GM19395 (cell line): ENCODE measurements around the gene MED20.
"Not testable (repeated sequence)": the region's sequence is repeated elsewhere in the genome, so short reads cannot be mapped to it uniquely, and the experiment has no call there.

ENCODE experiments used
- ATAC-seq: cut with Tn5 transposase; IDR thresholded peaks from one replicate; pipeline ENCODE4 v1.9.1; 2021; ENCODE audit warnings: mild to moderate bottlenecking, moderate library complexity; ENCODE audit not compliant: unreplicated experiment

The MED20 gene

GRCh38 chr6:41920921-41921711 is at the start of gene MED20, which contains the start of gene BYSL:
Gene MED20, minus strand, starts transcription at chr6:41921139. Its CDS starts 121 bp downstream, at chr6:41921018.
Gene BYSL, plus strand, starts transcription at chr6:41921499. Its CDS starts 64 bp downstream, at chr6:41921563.
- peak; percentile 93 for ATAC-seq

GRCh38 chr6:41970436-41970846 is 49.5 kb upstream of the MED20 start:
- no peak for ATAC-seq

DNA sequence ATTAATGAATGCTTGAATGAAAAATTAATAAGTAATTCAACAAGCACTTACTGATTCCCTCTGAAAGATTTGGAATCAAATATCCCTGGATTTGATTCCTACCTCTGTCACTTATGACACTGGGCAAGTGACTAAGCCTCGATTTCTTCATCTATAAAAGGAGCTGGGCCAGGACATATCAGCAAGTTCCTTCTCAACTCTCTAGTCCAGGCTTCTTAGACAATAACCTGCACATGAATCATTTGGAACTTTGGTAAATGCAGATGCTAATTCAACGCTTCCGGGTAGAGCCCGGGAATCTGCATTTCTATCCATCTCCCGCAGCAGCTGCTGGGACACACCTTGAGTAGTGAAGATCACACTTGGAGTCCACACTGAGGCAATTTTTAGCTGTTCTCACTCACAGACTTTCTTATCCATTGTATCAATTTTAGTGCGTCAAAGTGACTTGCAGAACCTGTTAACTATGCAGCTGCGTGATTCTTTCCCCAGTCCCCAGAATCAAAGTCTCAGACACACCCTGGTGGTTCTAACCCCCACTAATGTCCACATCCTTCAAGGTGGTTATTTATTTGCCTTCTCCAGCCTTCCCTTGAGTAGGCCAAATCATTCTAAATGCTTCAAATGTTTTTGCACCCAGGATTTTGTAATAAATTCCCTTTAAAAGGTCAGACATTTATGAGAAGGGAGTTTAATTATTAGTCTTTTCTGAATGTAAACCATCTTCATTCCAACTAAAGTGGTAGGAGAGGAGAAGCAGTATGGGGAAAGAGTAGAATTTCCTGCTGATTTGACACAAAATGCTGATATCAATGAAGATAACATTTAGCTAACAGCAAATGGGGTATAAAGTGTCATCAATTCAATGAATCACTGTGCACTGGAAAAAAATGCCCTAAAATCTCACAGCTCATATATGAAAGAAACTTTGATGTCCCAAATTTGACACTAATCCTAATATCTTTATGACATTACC is 46.7 kb upstream of the MED20 start:
- no peak for ATAC-seq

- no peak for ATAC-seq
Measured at GRCh38 chr6:41966961-41967311, 46.0 kb upstream of the MED20 start.

DNA sequence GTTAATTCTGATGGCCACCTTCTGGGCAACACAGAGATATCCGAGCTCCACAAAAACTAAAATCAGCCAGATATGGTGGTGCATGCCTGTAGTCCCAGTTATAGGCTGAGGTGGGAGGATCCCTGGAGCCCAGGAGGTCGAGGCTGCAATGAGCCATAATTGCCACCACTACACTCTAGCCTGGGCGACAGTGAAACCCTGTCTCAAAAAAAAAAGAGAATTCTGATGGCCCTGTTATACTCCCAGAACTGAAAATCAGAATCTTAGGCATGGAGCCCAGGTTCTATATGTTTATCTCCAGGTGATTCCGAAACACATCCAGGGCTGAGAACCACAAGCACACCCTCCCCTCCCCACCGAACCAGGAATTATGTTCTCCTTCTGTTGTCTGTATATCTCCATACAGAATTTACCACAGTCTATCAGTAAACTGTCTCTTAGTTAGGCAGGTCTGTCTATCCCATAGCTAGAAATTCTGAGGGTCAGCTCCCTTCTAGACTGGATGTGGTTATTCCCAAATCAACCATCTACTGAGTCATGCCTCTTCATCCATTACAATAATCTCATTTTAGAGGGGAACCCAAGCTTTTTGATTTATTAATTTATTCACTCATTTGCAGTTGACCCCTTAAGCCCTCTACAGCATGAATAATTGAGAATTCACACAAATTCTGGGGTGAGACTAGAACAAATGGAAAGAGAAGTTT is 45.4 kb upstream of the MED20 start:
- no peak for ATAC-seq

- ATAC-seq, result no peak
Measured at GRCh38 chr6:41965429-41966213, 44.7 kb upstream of the MED20 start.

- no peak for ATAC-seq
Measured at GRCh38 chr6:41964201-41964887, 43.4 kb upstream of the MED20 start.

GRCh38 chr6:41963371-41963770 is 42.4 kb upstream of the MED20 start:
- ATAC-seq, result no peak

DNA sequence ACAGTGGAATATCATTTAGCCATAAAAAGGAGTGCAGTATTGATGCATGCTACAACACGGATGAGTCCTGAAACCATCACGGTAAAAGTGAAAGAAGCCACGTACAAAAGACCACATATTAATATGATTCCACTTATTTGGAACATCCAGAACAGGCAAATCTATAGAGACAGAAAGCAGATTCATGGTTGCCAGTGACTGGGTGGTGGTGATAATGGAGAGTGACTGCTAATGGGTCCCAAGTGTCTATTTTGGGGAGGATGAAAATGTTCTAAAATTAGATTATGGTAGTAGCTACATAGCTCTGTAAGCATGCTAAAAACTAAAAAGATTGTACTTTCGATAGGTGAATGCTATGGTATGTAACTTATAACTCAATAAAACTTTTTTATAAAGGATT is 39.1 kb upstream of the MED20 start:
- ATAC-seq, result no peak

DNA sequence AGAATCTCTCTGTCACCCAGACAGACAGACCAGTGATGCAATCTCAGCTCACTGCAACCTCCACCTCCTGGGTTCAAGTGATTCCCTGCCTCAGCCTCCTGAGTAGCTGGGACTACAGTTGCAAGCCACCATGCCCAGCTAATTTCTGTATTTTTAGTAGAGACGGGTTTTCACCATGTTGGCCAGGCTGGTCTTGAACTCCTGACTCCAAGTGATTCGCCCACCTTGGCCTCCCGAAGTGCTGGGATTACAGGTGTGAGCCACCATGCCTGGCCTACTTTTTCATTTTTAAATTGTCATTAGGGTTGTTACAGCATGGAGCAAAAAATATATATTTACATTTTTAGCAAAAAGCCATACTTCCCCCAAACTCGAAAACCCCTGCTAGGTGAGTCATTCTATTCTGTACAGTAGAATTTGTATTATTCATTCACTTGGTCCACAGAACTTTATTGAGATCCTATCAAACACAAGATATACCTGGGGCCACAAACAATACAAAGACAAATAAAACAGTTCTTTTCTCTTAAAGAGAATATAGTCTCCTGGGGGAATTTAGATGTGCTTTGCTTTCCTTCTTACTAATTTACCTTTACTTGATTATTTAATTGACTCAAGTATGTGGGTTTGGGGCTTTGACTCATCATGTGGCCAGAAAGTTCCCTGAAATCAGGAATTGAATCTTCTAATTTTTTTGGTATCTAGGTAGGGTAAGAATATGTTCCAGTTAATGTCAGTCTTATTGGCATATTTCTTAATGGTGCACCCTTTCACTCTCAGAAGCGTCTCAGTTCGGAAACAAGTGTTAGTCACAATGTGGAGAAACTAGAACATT is 37.3 kb upstream of the MED20 start:
- ATAC-seq, result no peak

GRCh38 chr6:41957117-41957516 is 36.2 kb upstream of the MED20 start:
- no peak for ATAC-seq

- no peak for ATAC-seq
Measured at GRCh38 chr6:41955412-41955811, 34.5 kb upstream of the MED20 start.

- no peak for ATAC-seq
Measured at GRCh38 chr6:41954668-41955067, 33.7 kb upstream of the MED20 start.

GRCh38 chr6:41947581-41948220 is 26.8 kb upstream of the MED20 start:
- no peak for ATAC-seq

GRCh38 chr6:41943456-41943855 is 22.5 kb upstream of the MED20 start:
- ATAC-seq, result no peak

- not testable (repeated sequence) for ATAC-seq
Measured at GRCh38 chr6:41942882-41943281, 21.9 kb upstream of the MED20 start.

DNA sequence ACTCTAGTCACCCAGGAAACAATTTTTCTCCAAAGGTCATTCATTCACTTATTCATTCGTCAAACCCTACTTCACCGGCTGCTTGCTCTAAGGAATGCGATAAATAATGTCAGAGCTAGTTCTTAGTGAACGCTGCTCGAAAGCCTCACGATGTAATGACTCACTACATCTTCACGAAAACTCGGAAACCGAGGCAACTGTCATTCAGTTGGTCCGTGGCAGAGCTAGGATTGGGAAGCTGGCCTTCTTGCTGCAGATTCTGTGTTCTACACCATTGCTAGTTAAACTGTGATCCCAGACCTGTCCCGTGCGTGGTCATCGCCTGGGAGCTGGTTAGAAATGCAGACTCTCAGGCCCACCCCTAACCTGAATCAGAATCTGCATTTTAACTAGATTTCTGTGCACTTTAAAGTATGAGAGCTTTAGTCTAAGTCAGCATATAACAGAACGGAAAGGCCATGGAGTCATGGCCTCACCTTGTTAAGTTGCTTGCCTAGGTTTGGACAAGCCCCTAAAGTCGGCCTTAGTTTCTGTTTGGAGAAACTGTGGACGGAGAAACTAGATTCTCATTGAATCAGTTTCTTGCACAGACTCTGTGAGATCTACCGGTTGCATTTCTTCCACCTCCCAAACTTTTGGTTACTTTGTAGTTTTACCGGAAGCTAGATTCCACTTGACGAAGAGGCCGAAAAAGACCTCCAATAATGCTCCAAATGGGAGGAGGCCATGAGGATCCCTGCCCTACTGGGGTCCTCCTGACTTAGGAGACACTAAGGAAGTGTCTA is 21.3 kb upstream of the MED20 start:
- ATAC-seq, result peak; percentile 29
